Progenitor cell of endocrine pancreas (in vitro differentiated cells): ENCODE measurements around the gene MRPL17. TPM values are rescaled to one million over a fixed set of nuclear protein-coding genes. Genes with fewer than 3 reads are reported as not detected.

ENCODE experiments used
- DNase-seq: peaks from one replicate; pipeline ENCODE4 v3.0.0; 2021; ENCODE audit warnings: low spot score; ENCODE audit not compliant: unreplicated experiment
- H3K27ac Mint-ChIP-seq: 2 replicates; pipeline ENCODE4 v1.8.0; 2021; ENCODE audit warnings: mild to moderate bottlenecking, moderate library complexity, mixed read lengths
- H3K27me3 Mint-ChIP-seq: 2 replicates; pipeline ENCODE4 v1.8.0; 2021; ENCODE audit warnings: mixed read lengths
- H3K36me3 Mint-ChIP-seq: 2 replicates; pipeline ENCODE4 v1.8.0; 2022; ENCODE audit warnings: mixed read lengths; ENCODE audit not compliant: insufficient read depth
- H3K4me1 Mint-ChIP-seq: 2 replicates; pipeline ENCODE4 v1.8.0; 2021; ENCODE audit warnings: low read depth, mixed read lengths
- H3K4me3 Mint-ChIP-seq: 2 replicates; pipeline ENCODE4 v1.8.0; 2021; ENCODE audit warnings: low read depth, mild to moderate bottlenecking, moderate library complexity, mixed read lengths
- H3K9me3 Mint-ChIP-seq: 2 replicates; pipeline ENCODE4 v1.8.0; 2021; ENCODE audit warnings: low read depth, mixed read lengths
- CTCF ChIP-seq: fragments of 200-600 bp; sonication (generic); IDR thresholded peaks from one replicate; pipeline ENCODE4 v1.5.0; 2021; ENCODE audit warnings: antibody characterized with exemption, mild to moderate bottlenecking; ENCODE audit not compliant: unreplicated experiment
- total RNA-seq: library from RNA; stranded (reverse); gene quantifications from 2 replicates; pipeline ENCODE4 v1.2.1, GENCODE V29; 2021

MRPL17 gene
- total RNA-seq, 1 donor from 2014 or later: 36.5 TPM

DNA sequence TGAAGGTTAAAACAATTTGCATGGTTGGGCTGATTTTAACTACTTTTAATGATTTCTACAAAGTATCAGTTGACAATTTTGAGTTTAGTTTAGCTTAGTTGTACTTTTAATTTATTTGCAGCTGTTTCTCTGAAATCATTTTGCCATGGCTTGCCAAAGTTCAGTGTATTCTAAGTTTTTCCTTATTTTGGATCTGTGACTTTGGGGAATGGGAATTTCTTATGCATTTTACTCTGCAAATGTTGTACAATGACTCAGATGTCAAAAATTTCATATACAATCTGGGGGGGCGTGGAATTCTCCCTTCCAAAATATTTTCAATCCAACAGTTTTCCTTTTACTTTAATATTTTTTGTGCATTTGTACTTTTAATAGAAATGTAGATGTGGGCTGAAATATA is 18.6 kb downstream of the MRPL17 start:
- no peak overlapping the region for H3K27ac Mint-ChIP-seq
- H3K4me3 Mint-ChIP-seq: no peak overlapping the region
- no peaks in the 10 kb centered on the region for H3K36me3 Mint-ChIP-seq
- peaks cover 4% of the 10 kb centered on the region for H3K4me1 Mint-ChIP-seq
- DNase-seq: no peak
- H3K27me3 Mint-ChIP-seq: peaks cover 11% of the 10 kb centered on the region
- H3K9me3 Mint-ChIP-seq: no peaks in the 10 kb centered on the region
- TF ChIP-seq CTCF: no peak

- H3K36me3 Mint-ChIP-seq: no peaks in the 10 kb centered on the region
- peaks cover 11% of the 10 kb centered on the region for H3K27me3 Mint-ChIP-seq
- peaks cover 4% of the 10 kb centered on the region for H3K4me1 Mint-ChIP-seq
- H3K4me3 Mint-ChIP-seq: no peak overlapping the region
- no peak for DNase-seq
- H3K27ac Mint-ChIP-seq: no peak overlapping the region
- no peak for TF ChIP-seq CTCF
- H3K9me3 Mint-ChIP-seq: no peaks in the 10 kb centered on the region
Measured at GRCh38 chr11:6663794-6664469, 19.2 kb downstream of the MRPL17 start.

DNA sequence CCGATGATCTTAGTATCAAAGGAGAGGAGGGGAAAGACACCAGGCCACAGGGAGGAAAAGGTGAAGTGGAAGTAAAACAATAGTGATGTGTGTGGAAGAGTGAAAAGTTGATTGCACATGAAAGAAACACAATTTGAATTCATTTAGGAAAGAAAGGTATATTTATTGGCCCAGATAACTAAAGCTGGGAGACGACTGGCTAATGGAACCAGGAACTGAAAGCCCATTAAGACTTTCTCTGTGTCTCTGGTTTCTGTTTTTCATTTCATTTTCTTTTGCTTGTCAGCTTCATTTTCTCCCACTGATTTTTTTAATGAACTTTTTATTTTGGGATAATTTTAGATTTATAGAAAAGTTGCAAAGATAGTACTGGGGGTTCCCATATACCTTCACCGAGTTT is 22.4 kb downstream of the MRPL17 start:
- H3K27me3 Mint-ChIP-seq: peaks cover 23% of the 10 kb centered on the region
- no peak for TF ChIP-seq CTCF
- H3K4me3 Mint-ChIP-seq: no peak overlapping the region
- no peak overlapping the region for H3K27ac Mint-ChIP-seq
- no peaks in the 10 kb centered on the region for H3K9me3 Mint-ChIP-seq
- peaks cover 4% of the 10 kb centered on the region for H3K4me1 Mint-ChIP-seq
- no peaks in the 10 kb centered on the region for H3K36me3 Mint-ChIP-seq
- DNase-seq: no peak

GRCh38 chr11:6658647-6659046 is 24.5 kb downstream of the MRPL17 start:
- no peak for TF ChIP-seq CTCF
- no peak for DNase-seq
- H3K36me3 Mint-ChIP-seq: no peaks in the 10 kb centered on the region
- no peak overlapping the region for H3K4me3 Mint-ChIP-seq
- peaks cover 21% of the 10 kb centered on the region for H3K27me3 Mint-ChIP-seq
- H3K27ac Mint-ChIP-seq: no peak overlapping the region
- peaks cover 4% of the 10 kb centered on the region for H3K4me1 Mint-ChIP-seq
- no peaks in the 10 kb centered on the region for H3K9me3 Mint-ChIP-seq

- DNase-seq: no peak
- Mint-ChIP-seq H3K4me1 (no peaks in the 10 kb centered on the region), H3K4me3 (peak overlapping the region; percentile 74)
Measured at GRCh38 chr11:6657346-6657745, 25.8 kb downstream of the MRPL17 start.

More at GRCh38 chr11:6657346-6657745, 25.8 kb downstream of the MRPL17 start:
- no peaks in the 10 kb centered on the region for H3K9me3 Mint-ChIP-seq
- peaks cover 11% of the 10 kb centered on the region for H3K27me3 Mint-ChIP-seq
- no peak overlapping the region for H3K27ac Mint-ChIP-seq
- TF ChIP-seq CTCF: no peak
- H3K36me3 Mint-ChIP-seq: no peaks in the 10 kb centered on the region
